H9 (cell line): ENCODE results near the gene AKIRIN2. TPM values are rescaled to one million over a fixed set of nuclear protein-coding genes. Genes with fewer than 3 reads are reported as not detected.

Source experiments
- DNase-seq: peaks from one replicate; pipeline ENCODE4 v3.0.0-alpha.2; 2017
- H2AFZ ChIP-seq: one replicate; pipeline ENCODE4 v1.6.1; 2013; ENCODE audit warnings: mild to moderate bottlenecking, low read length, control low read depth, moderate library complexity
- H2AK5ac ChIP-seq: 2 replicates; pipeline ENCODE4 v1.6.1; 2013; ENCODE audit warnings: low read length, control low read depth, mixed read lengths; ENCODE audit not compliant: insufficient read length
- H2BK120ac ChIP-seq: one replicate; pipeline ENCODE4 v1.6.1; 2013; ENCODE audit warnings: low read depth, mild to moderate bottlenecking, low read length, control low read depth, inconsistent platforms; ENCODE audit not compliant: poor library complexity, severe bottlenecking
- H2BK12ac ChIP-seq: 2 replicates; pipeline ENCODE4 v1.6.1; 2013; ENCODE audit warnings: low read length, control low read depth, mixed read lengths, low read depth; ENCODE audit not compliant: insufficient read length
- H2BK15ac ChIP-seq: 2 replicates; pipeline ENCODE4 v1.6.1; 2013; ENCODE audit warnings: low read depth, low read length, control low read depth
- H2BK20ac ChIP-seq: one replicate; pipeline ENCODE4 v1.6.1; 2013; ENCODE audit warnings: low read depth, mild to moderate bottlenecking, low read length, control low read depth, inconsistent platforms; ENCODE audit not compliant: poor library complexity, severe bottlenecking
- H2BK5ac ChIP-seq: 2 replicates; pipeline ENCODE4 v1.6.1; 2013; ENCODE audit warnings: low read length, control low read depth, mixed read lengths; ENCODE audit not compliant: insufficient read length
- H3K14ac ChIP-seq: 2 replicates; pipeline ENCODE4 v1.6.1; 2013; ENCODE audit warnings: low read length, control low read depth; ENCODE audit not compliant: insufficient read depth
- H3K18ac ChIP-seq: 2 replicates; pipeline ENCODE4 v1.6.1; 2013; ENCODE audit warnings: low read depth, mild to moderate bottlenecking, mixed read lengths, low read length, control low read depth; ENCODE audit not compliant: insufficient read length
- H3K23ac ChIP-seq: 2 replicates; pipeline ENCODE4 v1.6.1; 2013; ENCODE audit warnings: low read length, control low read depth, mixed read lengths, low read depth; ENCODE audit not compliant: insufficient read length
- H3K23me2 ChIP-seq: 2 replicates; pipeline ENCODE4 v1.6.1; 2013; ENCODE audit warnings: low read depth, mild to moderate bottlenecking, mixed read lengths, low read length, control low read depth; ENCODE audit not compliant: insufficient read length, poor library complexity, severe bottlenecking
- H3K27ac ChIP-seq: 2 replicates; pipeline ENCODE4 v1.5.1; 2013; ENCODE audit warnings: low read length, control low read depth, mixed read lengths, low read depth; ENCODE audit not compliant: insufficient read length
- H3K27me3 ChIP-seq: 2 replicates; pipeline ENCODE4 v1.6.1; 2013; ENCODE audit warnings: low read length, control low read depth, inconsistent platforms; ENCODE audit not compliant: insufficient read depth
- H3K4ac ChIP-seq: 2 replicates; pipeline ENCODE4 v1.6.1; 2013; ENCODE audit warnings: low read depth, mild to moderate bottlenecking, control low read depth, inconsistent platforms, low read length, moderate library complexity
- H3K4me1 ChIP-seq: 2 replicates; pipeline ENCODE4 v1.6.1; 2013; ENCODE audit warnings: low read length, control low read depth, inconsistent platforms; ENCODE audit not compliant: insufficient read depth
- H3K4me2 ChIP-seq: 2 replicates; pipeline ENCODE4 v1.6.1; 2013; ENCODE audit warnings: low read length, control low read depth, mixed read lengths; ENCODE audit not compliant: insufficient read length, insufficient read depth
- H3K56ac ChIP-seq: 2 replicates; pipeline ENCODE4 v1.6.1; 2013; ENCODE audit warnings: low read depth, mild to moderate bottlenecking, mixed read lengths, low read length, control low read depth; ENCODE audit not compliant: insufficient read length
- H3K79me1 ChIP-seq: 2 replicates; pipeline ENCODE4 v1.6.1; 2013; ENCODE audit warnings: low read depth, mild to moderate bottlenecking, moderate library complexity, low read length, control low read depth, inconsistent platforms; ENCODE audit not compliant: insufficient read depth, poor library complexity, severe bottlenecking
- H3K79me2 ChIP-seq: 2 replicates; pipeline ENCODE4 v1.6.1; 2013; ENCODE audit warnings: low read length, control low read depth, inconsistent platforms; ENCODE audit not compliant: insufficient read depth
- H3K9ac ChIP-seq: 2 replicates; pipeline ENCODE4 v1.6.1; 2013; ENCODE audit warnings: low read length, control low read depth, mixed read lengths; ENCODE audit not compliant: insufficient read length; ENCODE audit errors: extremely low read depth
- H3K9me3 ChIP-seq: one replicate; pipeline ENCODE4 v1.6.1; 2013; ENCODE audit warnings: low read depth, low read length, inconsistent platforms; ENCODE audit not compliant: control insufficient read depth
- H3T11ph ChIP-seq: one replicate; pipeline ENCODE4 v1.6.1; 2013; ENCODE audit warnings: mild to moderate bottlenecking, low read length, control low read depth, inconsistent platforms
- H4K20me1 ChIP-seq: one replicate; pipeline ENCODE4 v1.6.1; 2013; ENCODE audit not compliant: control insufficient read depth, insufficient read length, insufficient read depth
- H4K5ac ChIP-seq: 2 replicates; pipeline ENCODE4 v1.6.1; 2013; ENCODE audit warnings: low read depth, mild to moderate bottlenecking, mixed read lengths, low read length, control low read depth; ENCODE audit not compliant: insufficient read length
- H4K8ac ChIP-seq: replicated peaks from 2 replicates; pipeline ENCODE4 v1.6.1; 2013; ENCODE audit warnings: low read length, control low read depth, mixed read lengths, low read depth; ENCODE audit not compliant: insufficient read length
- H4K91ac ChIP-seq: 2 replicates; pipeline ENCODE4 v1.6.1; 2013; ENCODE audit warnings: low read depth, mild to moderate bottlenecking, moderate library complexity, mixed read lengths, low read length, control low read depth; ENCODE audit not compliant: insufficient read length
- H3K27ac Mint-ChIP-seq, 3 experiments: 2 replicates in 2 of 3; 3 replicates in 1 of 3; pipeline ENCODE4 v1.8.0; 2020 to 2021; ENCODE audit warnings: mixed read lengths in 3 of 3, mild to moderate bottlenecking in 1 of 3, moderate library complexity in 1 of 3
- H3K27me3 Mint-ChIP-seq: 2 replicates; pipeline ENCODE4 v1.8.0; 2021; ENCODE audit warnings: low read depth, mild to moderate bottlenecking, moderate library complexity, mixed read lengths
- H3K36me3 Mint-ChIP-seq, 3 experiments: 2 replicates in 2 of 3; 3 replicates in 1 of 3; pipeline ENCODE4 v1.8.0; 2020 to 2021; ENCODE audit warnings: low read depth in 3 of 3, mixed read lengths in 3 of 3; ENCODE audit not compliant: insufficient read depth in 1 of 3
- H3K4me1 Mint-ChIP-seq, 2 experiments: 2 replicates each; pipeline ENCODE4 v1.8.0; 2020; ENCODE audit warnings: mixed read lengths in 2 of 2
- H3K4me3 Mint-ChIP-seq, 2 experiments: 2 replicates in 1 of 2; 3 replicates in 1 of 2; pipeline ENCODE4 v1.8.0; 2020 to 2021; ENCODE audit warnings: mild to moderate bottlenecking in 2 of 2, mixed read lengths in 2 of 2, moderate library complexity in 1 of 2
- H3K9me3 Mint-ChIP-seq, 2 experiments: 2 replicates in 1 of 2; 3 replicates in 1 of 2; pipeline ENCODE4 v1.8.0; 2020; ENCODE audit warnings: mild to moderate bottlenecking in 2 of 2, mixed read lengths in 2 of 2, moderate library complexity in 1 of 2
- CTCF ChIP-seq: fragments of 200-600 bp; sonication (generic); conservative IDR thresholded peaks from 3 replicates; pipeline ENCODE4 v1.8.0; 2021; ENCODE audit warnings: antibody characterized with exemption, mild to moderate bottlenecking
- WGBS: extraction: QIAGEN DNeasy Blood & Tissue Kit; methylation state at CpG from one replicate; pipeline ENCODE4 v1.1.7; 2013; ENCODE audit warnings: missing lambda C conversion rate, low lambda C conversion rate, mixed read lengths; ENCODE audit not compliant: insufficient read length; ENCODE audit errors: extremely low coverage; 5-methylcytosine and 5-hydroxymethylcytosine counted together
- total RNA-seq: library from RNA; stranded (reverse); gene quantifications from 2 replicates; pipeline ENCODE4 v1.2.1, GENCODE V29; 2021

The AKIRIN2 gene
- total RNA-seq, 1 experiment from 2014 or later, result 75.7 TPM

GRCh38 chr6:87702589-87702945, 534 bp upstream of the AKIRIN2 start:
- Histone ChIP-seq H3K56ac (no peak overlapping the region), H3K23me2 (peaks cover 3% of the 10 kb centered on the region), H3K9ac (peak overlapping the region; percentile 6), H4K91ac (no peak overlapping the region), H3K14ac (no peak overlapping the region), H2BK15ac (no peak overlapping the region), H3K27ac (peak overlapping the region; percentile 96), H4K20me1 (no peaks in the 10 kb centered on the region), H3T11ph (no peak overlapping the region), H3K23ac (no peak overlapping the region), H3K79me1 (no peaks in the 10 kb centered on the region), H3K9me3 (no peaks in the 10 kb centered on the region), H2BK5ac (no peak overlapping the region), H3K4ac (no peak overlapping the region), H2BK12ac (no peak overlapping the region), H2AK5ac (no peak overlapping the region), H4K5ac (no peak overlapping the region), H3K4me2 (peak overlapping the region; percentile 54), H3K27me3 (no peaks in the 10 kb centered on the region), H3K79me2 (peaks cover 33% of the 10 kb centered on the region), H3K4me1 (0 out of 2 replicates have a peak, but pooled peaks cover 2% of the 10 kb centered on the region), H2BK20ac (no peak overlapping the region), H2AFZ (no peak overlapping the region), H2BK120ac (no peak overlapping the region), H4K8ac (no peak overlapping the region), H3K18ac (no peak overlapping the region)
- peak overlapping the region; percentile 92 to 100 (median 99) for H3K27ac Mint-ChIP-seq
- peaks cover 16 to 27% of the 10 kb centered on the region in 2 experiments for H3K4me1 Mint-ChIP-seq
- TF ChIP-seq CTCF, result no peak
- H3K4me3 Mint-ChIP-seq, result peak overlapping the region; percentile 87 to 99
- peaks cover 14 to 17% (median 16%) of the 10 kb centered on the region in 3 experiments; a peak in 6 of 7 replicates for H3K36me3 Mint-ChIP-seq
- no peaks in the 10 kb centered on the region; a peak in 3 of 5 replicates for H3K9me3 Mint-ChIP-seq
- H3K27me3 Mint-ChIP-seq, result no peaks in the 10 kb centered on the region
- no peak for DNase-seq
- WGBS, result no CpG with 5 or more reads among the region's 7 CpGs
